ENCODE data around the gene SLC13A5. TPM values are rescaled to one million over a fixed set of nuclear protein-coding genes. Genes with fewer than 3 reads are reported as not detected.

Gene SLC13A5
- total RNA-seq, 4 donors from 2014 or later = 0.39 TPM; not detected in 3

DNA sequence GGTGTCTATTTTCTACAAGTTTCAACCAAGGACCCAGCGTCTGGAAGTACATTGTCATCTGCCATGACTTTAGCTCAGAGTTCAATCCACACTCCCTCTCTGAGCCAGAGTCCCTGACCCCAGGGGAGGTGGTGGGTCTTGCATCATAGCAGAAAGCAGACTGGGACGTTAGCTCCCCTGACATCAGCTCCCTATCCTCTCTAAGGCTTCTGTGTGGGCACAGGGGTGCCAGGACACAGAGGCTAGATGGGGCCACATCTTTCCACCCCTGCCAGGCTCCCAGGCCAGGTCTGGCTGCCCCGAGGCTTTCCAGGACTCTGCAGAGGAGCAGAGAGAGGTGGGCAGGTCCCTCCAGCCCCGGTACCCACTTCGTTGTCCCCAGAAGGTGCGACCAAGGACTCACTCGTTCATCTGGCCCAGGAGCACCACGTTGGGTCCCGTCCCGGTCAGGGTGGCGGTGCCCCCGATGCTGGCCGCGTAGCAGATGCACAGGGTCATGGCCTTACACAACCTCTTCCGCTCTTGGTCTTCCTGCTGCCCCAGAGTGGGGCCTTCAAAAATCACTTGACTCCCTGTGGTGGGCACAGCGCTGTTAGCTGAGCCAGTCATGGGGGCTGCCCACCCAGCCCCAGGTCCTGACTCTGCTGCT lies 10.5 kb downstream of the SLC13A5 start:
- no peak for ATAC-seq
- TF ChIP-seq CTCF (IDR thresholded peaks at IDR 0.05) = no peak
- TF ChIP-seq EP300 (IDR thresholded peaks at IDR 0.05) = no peak
- no peak for TF ChIP-seq POLR2AphosphoS5 (IDR thresholded peaks at IDR 0.05)
- TF ChIP-seq POLR2A (IDR thresholded peaks at IDR 0.05) = no peak
- no peaks in the 10 kb centered on the region for H3K9me3 ChIP-seq
- no CpG with 5 or more reads among the region's 16 CpGs for WGBS, 2 donors (ENCODE audit: low coverage in 1 of 2)
- no peak overlapping the region for H3K27ac ChIP-seq
- H3K27me3 ChIP-seq = peaks cover 52% of the 10 kb centered on the region
- no peak overlapping the region for H3K4me3 ChIP-seq
- no peaks in the 10 kb centered on the region for H3K36me3 ChIP-seq
- H3K4me1 ChIP-seq = no peaks in the 10 kb centered on the region

- Histone ChIP-seq H3K9me3 (no peaks in the 10 kb centered on the region), H3K4me1 (no peaks in the 10 kb centered on the region), H3K36me3 (no peaks in the 10 kb centered on the region), H3K4me3 (no peak overlapping the region), H3K27me3 (peaks cover 51% of the 10 kb centered on the region), H3K27ac (no peak overlapping the region)
- ATAC-seq = no peak
- TF ChIP-seq POLR2A (IDR thresholded peaks at IDR 0.05) (no peak), POLR2AphosphoS5 (IDR thresholded peaks at IDR 0.05) (no peak), CTCF (IDR thresholded peaks at IDR 0.05) (peak in 1 of 4 experiments; percentile 18), EP300 (IDR thresholded peaks at IDR 0.05) (no peak)
- 7 to 14% methylated on average over 5 to 6 of the region's 11 CpGs for WGBS, 2 donors (ENCODE audit: low coverage in 1 of 2)
Observed at GRCh38 chr17:6701719-6702118, 11.4 kb downstream of the SLC13A5 start.

DNA sequence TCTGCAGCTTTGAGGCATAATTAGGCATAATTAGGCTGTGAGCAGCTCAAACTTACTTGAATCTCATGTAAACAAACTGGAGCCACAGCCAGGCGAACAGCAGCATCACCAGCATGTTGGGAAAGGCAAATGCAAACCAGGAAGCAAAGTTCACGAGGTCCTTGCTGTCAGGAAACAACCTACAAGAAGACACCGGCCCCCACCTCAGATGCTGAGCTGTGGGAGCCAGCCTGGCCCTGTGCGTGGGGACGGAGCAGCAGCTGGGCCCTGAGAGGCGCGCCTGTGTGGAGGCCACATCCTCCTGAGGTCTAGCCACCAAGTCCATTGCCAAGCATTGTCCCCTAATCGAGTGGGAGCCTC lies 12.2 kb downstream of the SLC13A5 start:
- 62 to 70% methylated on average over 2 to 4 of the region's 8 CpGs for WGBS, 2 donors (ENCODE audit: low coverage in 1 of 2)
- no peak overlapping the region for H3K27ac ChIP-seq
- no peak for TF ChIP-seq EP300 (IDR thresholded peaks at IDR 0.05)
- no peak for TF ChIP-seq CTCF (IDR thresholded peaks at IDR 0.05)
- no peak for TF ChIP-seq POLR2AphosphoS5 (IDR thresholded peaks at IDR 0.05)
- no peak for TF ChIP-seq POLR2A (IDR thresholded peaks at IDR 0.05)

DNA sequence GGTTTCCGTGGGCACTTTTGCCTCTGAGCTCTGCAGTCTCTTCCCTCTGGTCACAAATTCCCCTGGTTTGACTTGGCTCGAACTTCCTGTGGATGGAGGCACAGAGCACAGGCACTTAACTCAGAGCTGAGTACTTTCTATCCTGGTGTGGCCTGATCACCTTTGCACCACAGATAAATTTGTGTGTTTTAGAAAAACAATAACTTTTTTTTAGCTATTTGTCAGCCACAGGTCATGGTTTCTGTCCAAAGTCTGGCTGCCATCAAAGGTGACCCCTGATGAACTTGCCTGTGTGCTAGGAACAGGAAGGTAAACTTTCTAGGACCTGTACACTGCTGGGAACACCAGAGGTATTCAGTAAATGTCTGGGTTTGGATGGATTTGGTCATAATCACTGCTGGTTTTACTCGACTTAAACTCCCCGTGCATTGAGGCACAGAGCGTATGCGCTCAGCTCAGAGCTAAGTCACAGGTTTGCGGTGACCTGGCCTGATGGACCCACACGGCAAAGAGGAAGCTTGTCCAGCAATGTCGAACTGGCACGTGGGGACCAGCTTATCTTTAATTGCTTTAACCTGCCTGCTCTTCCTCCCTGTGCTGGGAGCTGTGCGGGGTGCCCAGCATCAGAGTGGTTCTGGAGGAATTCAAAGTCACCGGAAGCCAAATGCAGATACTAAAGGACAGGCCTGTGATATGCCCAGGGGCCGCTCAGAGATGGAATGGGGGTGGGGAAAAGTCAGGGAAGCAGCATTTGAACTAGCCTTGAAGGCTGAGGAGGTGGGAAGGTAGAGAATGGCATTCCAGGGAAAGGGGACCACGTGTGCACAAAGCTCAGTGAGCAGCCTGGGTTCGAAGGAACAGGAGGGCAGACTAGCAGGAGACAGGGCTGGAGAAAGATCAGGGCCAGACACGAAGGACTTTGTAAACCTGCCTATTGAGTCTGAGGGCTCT lies 12.9 kb downstream of the SLC13A5 start:
- 43 to 68% methylated on average over 7 to 11 of the region's 16 CpGs for WGBS, 2 donors (ENCODE audit: low coverage in 1 of 2)
- H3K4me1 ChIP-seq = no peaks in the 10 kb centered on the region
- no peaks in the 10 kb centered on the region for H3K9me3 ChIP-seq
- TF ChIP-seq EP300 (IDR thresholded peaks at IDR 0.05) (no peak), POLR2A (IDR thresholded peaks at IDR 0.05) (no peak), CTCF (IDR thresholded peaks at IDR 0.05) (no peak), POLR2AphosphoS5 (IDR thresholded peaks at IDR 0.05) (no peak)
- no peak for ATAC-seq
- H3K27me3 ChIP-seq = peaks cover 53% of the 10 kb centered on the region
- H3K36me3 ChIP-seq = no peaks in the 10 kb centered on the region
- H3K4me3 ChIP-seq = no peak overlapping the region
- no peak overlapping the region for H3K27ac ChIP-seq

More for the DNA sequence above, 12.2 kb downstream of the SLC13A5 start:
- Histone ChIP-seq H3K4me1 (no peaks in the 10 kb centered on the region), H3K36me3 (no peaks in the 10 kb centered on the region), H3K9me3 (no peaks in the 10 kb centered on the region), H3K4me3 (no peak overlapping the region), H3K27me3 (peaks cover 51% of the 10 kb centered on the region)
- no peak for ATAC-seq
